Erythroblast (primary cell): ENCODE data around the gene CDC42SE2.

ENCODE experiments used
- GATA1 ChIP-seq: IDR thresholded peaks from 2 replicates; pipeline ENCODE4 v1.6.1; 2011; ENCODE audit warnings: low read depth, mild to moderate bottlenecking, control low read depth, low read length, moderate library complexity
- POLR2A ChIP-seq: IDR thresholded peaks from 2 replicates; pipeline ENCODE4 v1.6.1; 2011; ENCODE audit warnings: mild to moderate bottlenecking, low read length

DNA sequence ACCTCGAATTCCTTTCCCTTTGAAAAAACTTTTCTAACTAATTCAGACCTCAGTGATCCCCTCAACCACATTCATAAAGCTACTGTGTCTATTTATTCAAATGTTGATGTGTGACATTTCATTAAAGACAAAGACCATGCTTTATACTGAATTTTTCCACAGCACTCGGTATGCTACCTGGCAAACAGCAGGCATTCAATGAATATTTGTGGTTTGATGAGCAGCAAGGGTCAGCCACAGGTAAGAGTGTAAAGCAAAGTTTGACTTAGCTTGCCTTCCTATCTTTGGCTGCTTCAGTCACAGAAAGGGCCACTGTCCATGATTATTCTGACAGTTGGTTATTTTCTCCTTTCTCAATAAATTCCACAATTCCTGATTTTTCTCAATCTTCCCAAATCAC lies 5.1 kb upstream of the CDC42SE2 start:
- TF ChIP-seq POLR2A, result no peak
- no peak for TF ChIP-seq GATA1
